ENCODE results near the gene SNCB. TPM values are rescaled to one million over a fixed set of nuclear protein-coding genes. Genes with fewer than 3 reads are reported as not detected.

The SNCB gene
- polyA plus RNA-seq, 1 of the 3 experiments (the other 2 are of a cell fraction): 0.33 TPM

DNA sequence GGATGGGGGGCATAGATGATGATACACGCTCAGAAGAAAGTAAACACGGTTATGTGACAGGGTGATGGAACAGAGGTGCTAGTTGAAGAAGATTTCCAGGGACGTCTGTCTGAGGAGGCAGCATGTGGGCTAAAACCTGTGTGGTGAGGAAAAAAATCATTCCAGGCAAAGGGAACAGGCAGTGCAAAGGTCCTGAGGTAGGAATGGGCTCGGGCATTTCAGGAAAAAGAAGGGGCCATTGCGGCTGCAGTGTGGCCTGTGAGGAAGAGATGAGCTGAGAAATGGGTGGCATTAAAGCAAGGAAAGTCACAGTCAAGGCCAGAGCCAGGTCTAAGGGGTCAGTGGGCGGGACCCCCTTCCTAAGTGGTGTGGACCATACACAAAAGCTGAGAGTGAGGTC is 35.2 kb upstream of the SNCB start:
- Histone ChIP-seq H3K9me3 (no peaks in the 10 kb centered on the region), H3K4me2 (no peak overlapping the region), H4K20me1 (ENCODE audit: insufficient read depth) (no peaks in the 10 kb centered on the region), H3F3A (replicated peaks; ENCODE audit: insufficient read depth) (no peaks in the 10 kb centered on the region), H3K36me3 (replicated peaks in 1 of 2; ENCODE audit: control insufficient read depth in 1 of 2, insufficient read depth in 2 of 2, low read length in 1 of 2) (no peaks in the 10 kb centered on the region), H3K27me3 (ENCODE audit: insufficient read depth) (peaks cover 9% of the 10 kb centered on the region; the same call in 1 of the 2 replicates), H3K79me2 (ENCODE audit: insufficient read depth) (no peaks in the 10 kb centered on the region), H2AFZ (ENCODE audit: low read depth) (no peak overlapping the region), H3K27ac (ENCODE audit: low read depth in 2 of 2, low read length in 1 of 2) (no peak overlapping the region), H3K4me3 (ENCODE audit: low read depth in 2 of 2, low read length in 1 of 2) (no peak overlapping the region), H3K9me2 (no peaks in the 10 kb centered on the region), H3K9ac (no peak overlapping the region), H3K4me1 (ENCODE audit: control insufficient read depth in 1 of 2, insufficient read depth in 2 of 2, low read depth in 1 of 2, low read length in 1 of 2) (peaks cover 0 to 18% of the 10 kb centered on the region in 2 experiments; a peak in 1 of 4 replicates)
- no peak for TF ChIP-seq RXRA (IDR thresholded peaks at IDR 0.05; ENCODE audit: borderline replicate concordance, low read depth)
- no peak for TF ChIP-seq TEAD4 (IDR thresholded peaks at IDR 0.05; ENCODE audit: borderline replicate concordance, insufficient read depth)
- TF ChIP-seq TAF1 (IDR thresholded peaks at IDR 0.05; ENCODE audit: borderline replicate concordance, low read depth, low read length): no peak
- TF ChIP-seq SIN3A (IDR thresholded peaks at IDR 0.05; ENCODE audit: borderline replicate concordance, low read depth, low read length): no peak
- no peak for TF ChIP-seq IRF3 (IDR thresholded peaks at IDR 0.05; ENCODE audit: low read depth, low read length)
- TF ChIP-seq, protein P1, sequence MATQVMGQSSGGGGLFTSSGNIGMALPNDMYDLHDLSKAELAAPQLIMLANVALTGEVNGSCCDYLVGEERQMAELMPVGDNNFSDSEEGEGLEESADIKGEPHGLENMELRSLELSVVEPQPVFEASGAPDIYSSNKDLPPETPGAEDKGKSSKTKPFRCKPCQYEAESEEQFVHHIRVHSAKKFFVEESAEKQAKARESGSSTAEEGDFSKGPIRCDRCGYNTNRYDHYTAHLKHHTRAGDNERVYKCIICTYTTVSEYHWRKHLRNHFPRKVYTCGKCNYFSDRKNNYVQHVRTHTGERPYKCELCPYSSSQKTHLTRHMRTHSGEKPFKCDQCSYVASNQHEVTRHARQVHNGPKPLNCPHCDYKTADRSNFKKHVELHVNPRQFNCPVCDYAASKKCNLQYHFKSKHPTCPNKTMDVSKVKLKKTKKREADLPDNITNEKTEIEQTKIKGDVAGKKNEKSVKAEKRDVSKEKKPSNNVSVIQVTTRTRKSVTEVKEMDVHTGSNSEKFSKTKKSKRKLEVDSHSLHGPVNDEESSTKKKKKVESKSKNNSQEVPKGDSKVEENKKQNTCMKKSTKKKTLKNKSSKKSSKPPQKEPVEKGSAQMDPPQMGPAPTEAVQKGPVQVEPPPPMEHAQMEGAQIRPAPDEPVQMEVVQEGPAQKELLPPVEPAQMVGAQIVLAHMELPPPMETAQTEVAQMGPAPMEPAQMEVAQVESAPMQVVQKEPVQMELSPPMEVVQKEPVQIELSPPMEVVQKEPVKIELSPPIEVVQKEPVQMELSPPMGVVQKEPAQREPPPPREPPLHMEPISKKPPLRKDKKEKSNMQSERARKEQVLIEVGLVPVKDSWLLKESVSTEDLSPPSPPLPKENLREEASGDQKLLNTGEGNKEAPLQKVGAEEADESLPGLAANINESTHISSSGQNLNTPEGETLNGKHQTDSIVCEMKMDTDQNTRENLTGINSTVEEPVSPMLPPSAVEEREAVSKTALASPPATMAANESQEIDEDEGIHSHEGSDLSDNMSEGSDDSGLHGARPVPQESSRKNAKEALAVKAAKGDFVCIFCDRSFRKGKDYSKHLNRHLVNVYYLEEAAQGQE (IDR thresholded peaks at IDR 0.05; ENCODE audit: low read depth, low read length): no peak
- TF ChIP-seq JUND (IDR thresholded peaks at IDR 0.05): no peak
- no peak for TF ChIP-seq GATA2 (CRISPR knock-in tag; IDR thresholded peaks at IDR 0.05)
- TF ChIP-seq, protein P2, sequence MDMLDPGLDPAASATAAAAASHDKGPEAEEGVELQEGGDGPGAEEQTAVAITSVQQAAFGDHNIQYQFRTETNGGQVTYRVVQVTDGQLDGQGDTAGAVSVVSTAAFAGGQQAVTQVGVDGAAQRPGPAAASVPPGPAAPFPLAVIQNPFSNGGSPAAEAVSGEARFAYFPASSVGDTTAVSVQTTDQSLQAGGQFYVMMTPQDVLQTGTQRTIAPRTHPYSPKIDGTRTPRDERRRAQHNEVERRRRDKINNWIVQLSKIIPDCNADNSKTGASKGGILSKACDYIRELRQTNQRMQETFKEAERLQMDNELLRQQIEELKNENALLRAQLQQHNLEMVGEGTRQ (IDR thresholded peaks at IDR 0.05; ENCODE audit: borderline replicate concordance, low read depth, low read length): no peak
- TF ChIP-seq, protein P3, sequence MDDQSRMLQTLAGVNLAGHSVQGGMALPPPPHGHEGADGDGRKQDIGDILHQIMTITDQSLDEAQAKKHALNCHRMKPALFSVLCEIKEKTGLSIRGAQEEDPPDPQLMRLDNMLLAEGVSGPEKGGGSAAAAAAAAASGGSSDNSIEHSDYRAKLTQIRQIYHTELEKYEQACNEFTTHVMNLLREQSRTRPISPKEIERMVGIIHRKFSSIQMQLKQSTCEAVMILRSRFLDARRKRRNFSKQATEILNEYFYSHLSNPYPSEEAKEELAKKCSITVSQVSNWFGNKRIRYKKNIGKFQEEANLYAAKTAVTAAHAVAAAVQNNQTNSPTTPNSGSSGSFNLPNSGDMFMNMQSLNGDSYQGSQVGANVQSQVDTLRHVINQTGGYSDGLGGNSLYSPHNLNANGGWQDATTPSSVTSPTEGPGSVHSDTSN (IDR thresholded peaks at IDR 0.05): no peak
- 68% methylated on average over 6 of the region's 6 CpGs for WGBS (ENCODE audit: low lambda C conversion rate)
- ChIA-PET POLR2A (no interaction called here), CTCF (interaction anchor here (0.7 to 2.6 kb wide), 4 partner anchors 8 to 160 kb away, joined by 3 to 11 read pairs (median 4); no protein-coding TSS in a partner anchor)
- DNase-seq: no peak
